Skin of body (tissue), 2 donors: Measurements from ENCODE around the gene PHETA1. TPM values are rescaled to one million over a fixed set of nuclear protein-coding genes. Genes with fewer than 3 reads are reported as not detected.
"Not testable (repeated sequence)": the region's sequence is repeated elsewhere in the genome, so short reads cannot be mapped to it uniquely, and the experiment has no call there.

ENCODE experiments used
- DNase-seq: peaks from one replicate; lab custom pipeline; 2025; lab: John Stamatoyannopoulos, UW
- total RNA-seq: library from RNA; depleted of rRNA; stranded (reverse); fragments of >200 nt; gene quantifications from one replicate; pipeline ENCODE4 v1.2.3, GENCODE V29; 2014

Gene PHETA1
- total RNA-seq, 1 donor from 2014 or later, result 2.9 TPM

GRCh38 chr12:111373231-111373630 lies 4.3 kb upstream of the PHETA1 start:
- not testable (repeated sequence) for DNase-seq

GRCh38 chr12:111369496-111370220 lies 763 bp upstream of the PHETA1 start:
- DNase-seq, result no peak

- no peak for DNase-seq
Observed at GRCh38 chr12:111368291-111368787, 556 bp downstream of the PHETA1 start.

GRCh38 chr12:111367661-111368221 lies 1.2 kb downstream of the PHETA1 start:
- DNase-seq, result no peak

DNA sequence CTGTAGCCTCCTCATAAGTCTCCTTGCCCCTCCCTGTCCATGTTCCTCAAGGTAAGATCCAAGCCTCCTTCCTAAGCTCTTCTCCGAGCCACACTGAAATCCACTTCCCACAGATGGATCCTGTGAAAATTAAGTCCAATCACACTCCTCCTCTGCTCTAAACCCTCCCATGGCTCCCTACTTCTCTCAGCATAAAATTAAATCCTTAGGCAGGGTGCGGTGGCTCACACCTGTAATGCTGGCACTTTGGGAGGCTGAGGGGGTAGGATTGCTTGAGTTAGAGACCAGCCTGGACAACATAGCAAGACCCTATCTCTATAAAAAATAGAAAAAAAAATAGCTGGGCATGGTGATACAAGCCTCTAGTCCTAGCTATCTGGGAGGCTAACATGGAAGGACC lies 2.3 kb downstream of the PHETA1 start:
- DNase-seq, result no peak

DNA sequence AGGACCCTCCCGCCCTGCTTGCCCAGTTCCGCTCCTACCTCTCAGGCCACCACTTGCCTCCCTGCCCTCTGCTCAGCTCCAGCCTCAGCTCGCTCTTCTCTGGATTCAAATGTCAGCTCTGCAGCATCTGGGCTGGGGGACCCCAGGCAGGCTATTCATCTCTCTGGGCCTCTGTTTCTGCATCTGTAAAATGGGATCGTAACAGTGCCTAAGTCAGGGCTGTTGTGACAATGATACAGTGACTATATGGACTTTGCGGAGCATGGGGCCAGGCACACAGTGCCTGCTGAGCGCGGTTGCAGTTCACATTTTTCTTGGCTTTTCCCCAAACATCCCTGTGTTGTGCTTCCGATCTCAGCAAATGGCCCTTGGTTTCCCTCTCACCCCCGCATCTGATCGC lies 2.8 kb downstream of the PHETA1 start:
- DNase-seq, result no peak

DNA sequence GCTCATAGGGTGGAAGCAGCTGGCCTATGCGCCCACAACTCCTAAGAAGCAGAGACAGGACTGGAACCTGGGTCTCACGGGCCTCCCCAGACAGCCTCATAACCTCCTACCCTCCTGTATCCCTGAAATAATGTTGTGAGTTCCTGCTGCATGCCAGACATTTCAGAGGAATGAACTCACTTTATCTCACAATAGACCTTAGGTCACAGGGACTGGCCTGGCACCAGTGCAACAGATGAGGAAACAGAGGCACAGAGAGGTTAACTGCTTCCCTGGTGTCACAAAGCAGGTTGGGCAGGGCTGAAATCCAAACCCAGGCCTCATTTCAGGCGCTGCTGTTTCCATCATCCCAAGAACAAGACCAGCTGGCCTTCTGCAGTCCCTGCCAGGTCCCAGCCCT lies 5.3 kb downstream of the PHETA1 start:
- no peak for DNase-seq

GRCh38 chr12:111362687-111363475 lies 6.0 kb downstream of the PHETA1 start:
- no peak for DNase-seq

- DNase-seq, result no peak
Observed at GRCh38 chr12:111361717-111362576, 6.9 kb downstream of the PHETA1 start.

- no peak for DNase-seq
Observed at GRCh38 chr12:111361073-111361716, 7.7 kb downstream of the PHETA1 start.

GRCh38 chr12:111360325-111360930 lies 8.5 kb downstream of the PHETA1 start:
- no peak for DNase-seq

DNA sequence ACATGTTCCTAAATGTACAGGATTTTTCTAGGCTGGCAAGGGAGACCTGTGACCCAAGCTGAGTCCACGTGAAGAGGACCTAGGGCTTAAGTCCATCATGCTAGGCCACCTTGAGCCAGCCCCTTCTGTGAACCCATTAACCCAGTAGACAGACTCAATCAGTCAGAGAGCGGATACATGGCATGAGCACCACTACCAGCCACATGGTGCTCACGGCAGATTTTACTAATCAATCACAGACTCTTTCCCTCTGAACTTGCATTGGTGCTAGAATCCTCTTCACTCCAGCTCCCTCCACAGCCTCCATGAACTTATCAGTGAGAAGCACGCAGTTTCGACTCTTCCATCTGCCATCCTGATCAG lies 9.0 kb downstream of the PHETA1 start:
- no peak for DNase-seq

DNA sequence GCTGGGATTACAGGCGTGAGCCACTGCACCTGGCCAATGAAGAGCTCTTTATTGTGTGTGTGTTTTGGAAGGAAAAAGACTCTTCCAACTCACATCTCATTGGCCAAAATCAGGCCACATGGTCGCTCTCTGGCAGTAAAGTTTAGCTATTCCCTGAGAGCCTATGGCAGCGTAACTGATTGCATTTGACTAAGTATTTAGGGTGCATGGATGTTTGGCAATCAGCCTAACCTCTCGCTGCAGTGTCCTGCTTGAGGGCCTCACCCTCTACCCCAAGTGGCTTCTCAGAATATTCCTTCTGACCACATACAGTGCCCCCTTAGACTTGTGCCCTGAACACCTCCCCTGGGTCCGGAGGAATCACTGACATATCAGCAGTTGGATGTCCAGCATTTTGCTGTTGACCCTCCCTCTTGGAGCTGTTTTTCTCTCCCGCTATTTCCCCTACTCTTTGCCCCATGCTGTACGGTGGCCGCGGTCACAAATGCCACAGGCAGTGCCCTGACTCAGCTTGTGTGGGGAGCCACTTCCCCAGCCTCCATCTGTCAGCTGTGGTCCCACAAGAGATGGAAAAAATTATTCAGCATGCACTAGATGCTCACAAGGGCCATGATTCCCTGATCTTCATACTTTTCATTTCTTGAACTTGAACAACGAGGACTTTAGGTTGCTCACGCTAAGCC lies 9.5 kb downstream of the PHETA1 start:
- DNase-seq, result peak; percentile 23

GRCh38 chr12:111355201-111355925 lies 13.5 kb downstream of the PHETA1 start:
- no peak for DNase-seq

GRCh38 chr12:111354511-111354910 lies 14.4 kb downstream of the PHETA1 start:
- DNase-seq, result no peak

GRCh38 chr12:111353603-111354295 lies 15.1 kb downstream of the PHETA1 start:
- no peak for DNase-seq

DNA sequence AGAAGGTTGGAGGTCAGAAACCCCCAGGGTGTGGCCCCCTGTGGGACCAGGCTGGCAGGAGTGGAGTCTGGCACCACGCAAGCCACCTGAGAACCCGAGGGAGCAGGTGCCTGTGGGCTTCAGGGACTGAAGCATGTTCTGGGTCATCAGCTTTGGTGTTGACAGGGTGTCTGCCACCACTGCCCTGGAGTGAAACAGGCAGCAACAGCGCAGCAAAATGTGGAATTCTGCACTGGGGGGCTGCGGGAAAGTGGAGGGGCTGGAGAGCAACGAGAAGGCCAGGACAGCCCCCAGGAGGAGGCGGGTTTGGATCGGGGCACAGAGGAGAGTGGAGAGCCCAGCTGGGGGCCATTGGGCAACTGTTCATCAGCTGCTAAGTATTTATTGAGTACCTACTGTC lies 15.9 kb downstream of the PHETA1 start:
- no peak for DNase-seq

- no peak for DNase-seq
Observed at GRCh38 chr12:111352296-111352993, 16.4 kb downstream of the PHETA1 start.
